ENCODE data around the gene ARHGEF19. TPM values are rescaled to one million over a fixed set of nuclear protein-coding genes. Genes with fewer than 3 reads are reported as not detected.

ARHGEF19 gene
- total RNA-seq, 1 experiment from 2014 or later = 21.6 TPM

- ATAC-seq = no peak
- intact Hi-C loops (cut with micrococcal nuclease; ENCODE audit: unreplicated experiment) = no loop called here
- POLR2A ChIA-PET = no interaction called here
These were observed 9.9 kb downstream of the ARHGEF19 start for GRCh38 chr1:16202281-16203210.

GRCh38 chr1:16199700-16200099 lies 12.8 kb downstream of the ARHGEF19 start:
- BruUV-seq (replicated peaks) = no TSS peak
- Histone ChIP-seq H3K9me3 (ENCODE audit: control insufficient read depth, insufficient read depth, low read depth, low read length) (no peaks in the 10 kb centered on the region), H3K36me3 (ENCODE audit: control insufficient read depth, insufficient read depth, low read length) (no peaks in the 10 kb centered on the region; the same call in 1 of the 2 replicates), H3K27me3 (ENCODE audit: control insufficient read depth, insufficient read depth, low read length) (no peaks in the 10 kb centered on the region), H3K4me3 (ENCODE audit: low read depth in 2 of 2, low read length in 2 of 2) (no peak overlapping the region), H3K4me1 (ENCODE audit: control insufficient read depth, insufficient read depth, low read length) (no peaks in the 10 kb centered on the region), H3K27ac (ENCODE audit: low read length) (no peak overlapping the region)
- TF ChIP-seq SIN3A (IDR thresholded peaks at IDR 0.05; ENCODE audit: borderline replicate concordance, insufficient read depth, low read depth, low read length) (no peak), CTCF (IDR thresholded peaks at IDR 0.05) (no peak), POLR2AphosphoS5 (IDR thresholded peaks at IDR 0.05; ENCODE audit: low read depth, low read length) (no peak), REST (IDR thresholded peaks at IDR 0.05; ENCODE audit: insufficient read depth in 1 of 2, low read depth in 2 of 2, low read length in 1 of 2) (no peak), TCF7L2 (IDR thresholded peaks at IDR 0.05; ENCODE audit: low read depth, low read length) (no peak)
- POLR2A ChIA-PET = no interaction called here
- ATAC-seq (no peak), DNase-seq (ENCODE audit: low read depth, low spot score) (no peak)
- intact Hi-C loops (cut with micrococcal nuclease; ENCODE audit: unreplicated experiment) = no loop called here
- CTCF ChIA-PET = no interaction called here
- in situ Hi-C loops (cut with HindIII; ENCODE audit: low pct_unique_long_range_greater_than_20kb, low sequenced_read_pairs) = no loop called here

More at GRCh38 chr1:16202281-16203210, 9.9 kb downstream of the ARHGEF19 start:
- no TSS peak for BruUV-seq (replicated peaks)
- Histone ChIP-seq H3K27me3 (ENCODE audit: control insufficient read depth, insufficient read depth, low read length) (no peaks in the 10 kb centered on the region), H3K9me3 (ENCODE audit: control insufficient read depth, insufficient read depth, low read depth, low read length) (no peaks in the 10 kb centered on the region), H3K4me1 (ENCODE audit: control insufficient read depth, insufficient read depth, low read length) (peaks cover 8% of the 10 kb centered on the region), H3K4me3 (ENCODE audit: low read depth in 2 of 2, low read length in 2 of 2) (no peak overlapping the region), H3K36me3 (ENCODE audit: control insufficient read depth, insufficient read depth, low read length) (no peaks in the 10 kb centered on the region; the same call in 1 of the 2 replicates), H3K27ac (ENCODE audit: low read length) (no peak overlapping the region)
- in situ Hi-C loops (cut with HindIII; ENCODE audit: low pct_unique_long_range_greater_than_20kb, low sequenced_read_pairs) = no loop called here
- no peak for DNase-seq (ENCODE audit: low read depth, low spot score)
- CTCF ChIA-PET = no interaction called here
- TF ChIP-seq REST (IDR thresholded peaks at IDR 0.05; ENCODE audit: insufficient read depth in 1 of 2, low read depth in 2 of 2, low read length in 1 of 2) (no peak), SIN3A (IDR thresholded peaks at IDR 0.05; ENCODE audit: borderline replicate concordance, insufficient read depth, low read depth, low read length) (no peak), POLR2AphosphoS5 (IDR thresholded peaks at IDR 0.05; ENCODE audit: low read depth, low read length) (no peak), TCF7L2 (IDR thresholded peaks at IDR 0.05; ENCODE audit: low read depth, low read length) (no peak), CTCF (IDR thresholded peaks at IDR 0.05) (no peak)

Measured in Panc1 (cell line).